ENCODE data around the gene TLR10. TPM values are rescaled to one million over a fixed set of nuclear protein-coding genes. Genes with fewer than 3 reads are reported as not detected.
A peak's percentile ranks its signal among the peaks of the same experiment; 100 is the strongest.

TLR10 gene
- total and polyA plus RNA-seq, 12 donors, result 0.01 to 0.39 (median 0.10) TPM; not detected in 7

DNA sequence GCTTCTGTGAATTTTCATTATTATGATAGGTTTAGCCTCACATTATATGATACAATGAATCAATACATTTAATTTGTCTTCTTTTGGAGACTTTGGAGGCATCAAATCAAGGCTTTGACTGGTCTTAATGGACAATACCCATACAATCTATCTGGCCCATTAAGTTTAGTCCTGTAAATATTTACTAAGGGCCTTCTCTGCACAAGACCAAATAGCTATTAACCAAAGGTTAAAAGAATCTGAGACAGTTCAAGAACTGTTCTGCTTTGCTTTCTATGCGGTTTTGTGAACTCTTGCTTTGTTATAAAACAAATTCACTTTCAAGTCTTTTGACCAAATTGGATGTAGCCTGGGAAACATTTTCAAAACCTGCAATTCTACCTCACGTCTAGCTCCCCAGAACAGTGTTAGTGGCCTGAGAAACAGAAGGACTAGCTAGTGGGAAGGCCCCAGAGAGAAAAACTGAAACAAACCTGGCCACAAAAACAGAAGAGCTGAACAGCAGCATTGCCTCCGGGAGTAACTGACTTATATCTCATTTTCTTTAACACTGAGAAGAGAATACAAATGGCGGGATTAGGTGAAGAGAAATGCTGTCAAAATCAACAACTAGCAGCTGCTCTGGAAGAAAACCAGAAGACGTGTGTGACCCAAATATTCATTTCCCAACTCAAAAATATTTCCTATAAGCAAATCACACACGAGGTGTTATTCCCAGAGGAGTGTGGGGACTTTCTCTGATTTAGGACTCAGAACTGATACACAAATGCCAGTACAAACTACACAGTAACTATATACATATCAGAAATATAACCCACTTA is 21.3 kb upstream of the TLR10 start:
- TF ChIP-seq, protein P1, sequence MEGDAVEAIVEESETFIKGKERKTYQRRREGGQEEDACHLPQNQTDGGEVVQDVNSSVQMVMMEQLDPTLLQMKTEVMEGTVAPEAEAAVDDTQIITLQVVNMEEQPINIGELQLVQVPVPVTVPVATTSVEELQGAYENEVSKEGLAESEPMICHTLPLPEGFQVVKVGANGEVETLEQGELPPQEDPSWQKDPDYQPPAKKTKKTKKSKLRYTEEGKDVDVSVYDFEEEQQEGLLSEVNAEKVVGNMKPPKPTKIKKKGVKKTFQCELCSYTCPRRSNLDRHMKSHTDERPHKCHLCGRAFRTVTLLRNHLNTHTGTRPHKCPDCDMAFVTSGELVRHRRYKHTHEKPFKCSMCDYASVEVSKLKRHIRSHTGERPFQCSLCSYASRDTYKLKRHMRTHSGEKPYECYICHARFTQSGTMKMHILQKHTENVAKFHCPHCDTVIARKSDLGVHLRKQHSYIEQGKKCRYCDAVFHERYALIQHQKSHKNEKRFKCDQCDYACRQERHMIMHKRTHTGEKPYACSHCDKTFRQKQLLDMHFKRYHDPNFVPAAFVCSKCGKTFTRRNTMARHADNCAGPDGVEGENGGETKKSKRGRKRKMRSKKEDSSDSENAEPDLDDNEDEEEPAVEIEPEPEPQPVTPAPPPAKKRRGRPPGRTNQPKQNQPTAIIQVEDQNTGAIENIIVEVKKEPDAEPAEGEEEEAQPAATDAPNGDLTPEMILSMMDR (IDR thresholded peaks at IDR 0.05), result no peak
- Histone ChIP-seq H3K27me3 (no peaks in the 10 kb centered on the region), H3K36me3 (peaks cover 0 to 38% (median 11%) of the 10 kb centered on the region in 9 donors), H3K4me1 (peaks cover 0 to 52% (median 13%) of the 10 kb centered on the region in 9 donors), H3K9me3 (peaks cover 0 to 8% (median 0%) of the 10 kb centered on the region in 11 donors), H3K4me3 (peak overlapping the region in 9 of 10 donors; percentile 4 to 54 (median 40)), H3K27ac (peak overlapping the region; percentile 4 to 90 (median 62))
- no peak for DNase-seq
- peak in 3 of 8 donors; percentile 25 to 36 (median 28) for ATAC-seq
- WGBS, 2 donors, result 59 to 60% methylated on average over 6 of the region's 6 CpGs
- intact Hi-C loops (cut with DNase I), result loop anchor here in 3 of 10 donors (2.0 to 10.0 kb wide), 3 partner anchors 45 to 51 kb away; partner anchors contain the start of gene TLR6 (in 1 of the 3)

DNA sequence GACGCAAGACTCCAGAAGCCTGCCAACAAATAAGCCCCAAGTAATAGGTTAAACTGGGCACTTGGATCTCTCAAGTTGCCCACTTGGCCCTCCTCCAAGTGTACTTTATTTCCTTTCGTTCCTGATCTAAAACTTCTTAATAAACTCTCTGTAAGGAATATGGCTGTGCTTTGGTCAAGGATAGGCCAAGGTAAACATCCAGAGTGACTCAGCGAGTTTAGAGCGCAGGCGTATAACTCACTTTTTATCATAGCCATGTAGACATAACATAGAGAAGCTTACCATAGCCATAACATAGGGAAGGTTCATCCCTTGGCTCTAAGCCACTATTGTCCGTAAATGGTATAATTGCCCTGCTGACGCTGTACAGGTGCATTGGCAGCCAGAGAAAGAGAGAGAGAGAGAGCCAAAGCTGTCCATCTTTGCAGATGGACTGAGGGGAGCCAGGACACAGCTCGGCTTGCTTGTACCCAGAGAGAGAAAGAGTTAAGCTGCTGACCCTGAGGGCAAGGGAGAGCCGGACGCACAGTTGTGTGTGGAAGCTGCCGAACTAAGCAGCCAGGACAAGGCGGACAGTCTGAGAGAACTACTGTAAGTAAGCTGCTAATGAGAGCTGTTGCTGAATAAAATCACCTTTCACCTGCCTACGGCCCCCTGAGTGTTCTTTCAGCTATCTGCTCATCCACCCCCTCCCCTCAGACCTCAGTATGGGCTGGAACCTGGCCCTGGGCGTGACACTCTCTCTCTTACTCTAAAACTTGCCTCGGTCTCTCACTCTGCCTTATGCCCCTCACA is 20.0 kb upstream of the TLR10 start:
- Histone ChIP-seq H3K27me3 (no peaks in the 10 kb centered on the region), H3K27ac (peak overlapping the region in 2 of 10 donors; percentile 15 to 90), H3K9me3 (peaks cover 0 to 16% (median 0%) of the 10 kb centered on the region in 11 donors), H3K4me3 (peak overlapping the region in 6 of 10 donors; percentile 12 to 54 (median 42)), H3K36me3 (peaks cover 0 to 51% (median 18%) of the 10 kb centered on the region in 9 donors), H3K4me1 (peaks cover 0 to 52% (median 13%) of the 10 kb centered on the region in 9 donors)
- intact Hi-C loops (cut with DNase I), result loop anchor here in 2 of 10 donors (5.0 to 10.0 kb wide), 2 partner anchors 45 to 52 kb away; partner anchors contain the start of gene TLR6 (in 1 of the 2)
- DNase-seq (no peak), ATAC-seq (no peak)
- 95 to 96% methylated on average over 15 of the region's 15 CpGs for WGBS, 2 donors
- TF ChIP-seq, protein P1 (IDR thresholded peaks at IDR 0.05), result no peak

GRCh38 chr4:38800961-38801450 is 18.2 kb upstream of the TLR10 start:
- no peak for DNase-seq
- Histone ChIP-seq H3K4me1 (peaks cover 0 to 47% (median 11%) of the 10 kb centered on the region in 9 donors), H3K9me3 (peaks cover 0 to 26% (median 3%) of the 10 kb centered on the region in 11 donors), H3K36me3 (peaks cover 0 to 61% (median 21%) of the 10 kb centered on the region in 9 donors), H3K27me3 (no peaks in the 10 kb centered on the region), H3K27ac (peak overlapping the region in 1 of 10 donors; percentile 90), H3K4me3 (peak overlapping the region in 1 of 10 donors; percentile 54)
- ATAC-seq, result no peak
- intact Hi-C loops (cut with DNase I), result loop anchor here in 2 of 10 donors (5.0 to 10.0 kb wide), 2 partner anchors 44 to 54 kb away; partner anchors contain the start of gene TLR6 (in 1 of the 2)
- WGBS, 2 donors, result 86 to 88% methylated on average over 3 of the region's 3 CpGs
- TF ChIP-seq, protein P1 (IDR thresholded peaks at IDR 0.05), result no peak

All from heart right ventricle (tissue), 16 donors.